ENCODE results near the gene ELP2.

ELP2 gene

DNA sequence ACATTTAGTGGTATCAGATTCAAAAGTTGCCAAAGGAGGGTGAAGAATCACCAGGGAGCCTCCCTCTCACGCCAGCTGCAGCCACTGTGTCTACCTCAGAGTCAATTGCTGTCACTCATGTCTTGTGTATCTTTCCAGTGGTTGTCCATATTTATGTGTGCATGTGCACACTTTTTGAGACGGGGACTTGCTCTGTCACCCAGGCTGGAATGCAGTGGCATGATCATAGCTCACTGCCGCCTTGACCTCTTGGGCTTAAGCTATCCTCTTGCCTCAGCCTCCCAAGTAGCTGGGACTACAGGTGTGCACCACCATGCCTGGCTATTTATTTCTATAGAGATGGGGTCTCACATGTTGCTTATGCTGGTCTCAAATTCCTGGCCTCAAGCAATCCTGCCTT is 61.6 kb downstream of the ELP2 start:
- Histone ChIP-seq H3K4me1 (peaks cover 0 to 19% (median 12%) of the 10 kb centered on the region in 4 donors), H3K9me3 (no peaks in the 10 kb centered on the region), H3K27ac (no peak overlapping the region), H3K27me3 (no peaks in the 10 kb centered on the region), H3K36me3 (no peaks in the 10 kb centered on the region), H3K4me3 (no peak overlapping the region)
- intact Hi-C loops (cut with DNase I; ENCODE audit: low total_unique reads), result no loop called here
- no peak for DNase-seq
- TF ChIP-seq, protein P1, sequence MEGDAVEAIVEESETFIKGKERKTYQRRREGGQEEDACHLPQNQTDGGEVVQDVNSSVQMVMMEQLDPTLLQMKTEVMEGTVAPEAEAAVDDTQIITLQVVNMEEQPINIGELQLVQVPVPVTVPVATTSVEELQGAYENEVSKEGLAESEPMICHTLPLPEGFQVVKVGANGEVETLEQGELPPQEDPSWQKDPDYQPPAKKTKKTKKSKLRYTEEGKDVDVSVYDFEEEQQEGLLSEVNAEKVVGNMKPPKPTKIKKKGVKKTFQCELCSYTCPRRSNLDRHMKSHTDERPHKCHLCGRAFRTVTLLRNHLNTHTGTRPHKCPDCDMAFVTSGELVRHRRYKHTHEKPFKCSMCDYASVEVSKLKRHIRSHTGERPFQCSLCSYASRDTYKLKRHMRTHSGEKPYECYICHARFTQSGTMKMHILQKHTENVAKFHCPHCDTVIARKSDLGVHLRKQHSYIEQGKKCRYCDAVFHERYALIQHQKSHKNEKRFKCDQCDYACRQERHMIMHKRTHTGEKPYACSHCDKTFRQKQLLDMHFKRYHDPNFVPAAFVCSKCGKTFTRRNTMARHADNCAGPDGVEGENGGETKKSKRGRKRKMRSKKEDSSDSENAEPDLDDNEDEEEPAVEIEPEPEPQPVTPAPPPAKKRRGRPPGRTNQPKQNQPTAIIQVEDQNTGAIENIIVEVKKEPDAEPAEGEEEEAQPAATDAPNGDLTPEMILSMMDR (IDR thresholded peaks at IDR 0.05), result no peak

DNA sequence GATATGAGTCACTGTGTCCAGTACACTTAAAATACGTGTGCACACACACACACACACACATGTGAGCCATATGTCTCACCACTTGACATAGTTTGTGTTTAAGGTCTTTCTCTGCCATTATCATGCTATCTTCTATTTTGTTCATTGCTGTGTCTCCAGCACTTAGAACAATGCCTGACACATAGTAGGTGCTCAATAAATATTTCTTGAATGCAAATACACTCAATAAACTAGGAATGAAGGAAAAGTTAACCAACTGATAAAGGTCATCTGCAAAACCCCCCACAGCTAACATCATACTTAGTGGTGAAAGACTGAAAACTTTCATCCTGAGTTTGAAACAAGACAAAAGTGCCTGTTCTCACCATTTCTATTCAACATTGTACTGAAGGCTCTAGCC is 62.0 kb downstream of the ELP2 start:
- H3K27ac ChIP-seq, result no peak overlapping the region
- intact Hi-C loops (cut with DNase I; ENCODE audit: low total_unique reads), result no loop called here
- no peak overlapping the region for H3K4me3 ChIP-seq
- peaks cover 0 to 14% (median 8%) of the 10 kb centered on the region in 4 donors for H3K4me1 ChIP-seq
- no peak for DNase-seq
- H3K27me3 ChIP-seq, result no peaks in the 10 kb centered on the region
- no peaks in the 10 kb centered on the region for H3K36me3 ChIP-seq
- no peaks in the 10 kb centered on the region for H3K9me3 ChIP-seq
- TF ChIP-seq, protein P1 (IDR thresholded peaks at IDR 0.05), result no peak

DNA sequence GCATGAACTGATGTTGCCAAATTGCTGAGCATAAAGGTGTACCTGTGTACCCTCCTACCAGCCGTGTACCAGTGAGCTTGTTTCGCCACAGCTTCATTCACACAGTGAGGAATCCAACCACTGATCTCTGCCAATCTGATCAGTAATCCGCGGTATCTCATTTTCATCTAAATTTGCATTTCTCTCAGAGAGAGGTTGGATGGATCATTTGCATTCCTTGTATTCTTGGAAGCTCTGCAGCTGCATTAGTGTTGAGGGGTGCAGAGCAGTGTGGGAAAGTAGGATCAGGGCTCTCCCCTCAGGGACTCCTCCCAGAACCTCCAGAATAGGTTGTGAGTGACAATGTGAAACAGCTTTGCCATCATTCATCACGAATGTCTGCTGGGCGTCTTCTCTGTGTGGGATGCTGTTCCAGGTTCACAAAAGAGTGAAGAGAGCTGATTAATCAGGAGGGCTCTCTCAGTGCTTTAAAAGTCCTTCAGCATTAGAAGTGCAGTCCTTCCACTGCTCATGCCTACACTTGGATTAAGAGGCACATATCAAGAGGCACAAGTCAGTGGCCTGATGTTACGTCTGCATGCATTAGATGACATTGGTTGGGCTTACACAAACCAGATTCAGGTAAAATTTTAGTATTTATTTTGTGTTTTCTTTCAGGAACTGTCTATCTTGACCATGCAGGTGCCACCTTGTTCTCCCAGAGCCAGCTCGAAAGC is 65.1 kb downstream of the ELP2 start:
- Histone ChIP-seq H3K4me3 (no peak overlapping the region), H3K4me1 (no peaks in the 10 kb centered on the region), H3K9me3 (no peaks in the 10 kb centered on the region), H3K27me3 (no peaks in the 10 kb centered on the region), H3K27ac (no peak overlapping the region), H3K36me3 (no peaks in the 10 kb centered on the region)
- intact Hi-C loops (cut with DNase I; ENCODE audit: low total_unique reads), result no loop called here
- no peak for DNase-seq
- TF ChIP-seq, protein P1 (IDR thresholded peaks at IDR 0.05), result no peak

DNA sequence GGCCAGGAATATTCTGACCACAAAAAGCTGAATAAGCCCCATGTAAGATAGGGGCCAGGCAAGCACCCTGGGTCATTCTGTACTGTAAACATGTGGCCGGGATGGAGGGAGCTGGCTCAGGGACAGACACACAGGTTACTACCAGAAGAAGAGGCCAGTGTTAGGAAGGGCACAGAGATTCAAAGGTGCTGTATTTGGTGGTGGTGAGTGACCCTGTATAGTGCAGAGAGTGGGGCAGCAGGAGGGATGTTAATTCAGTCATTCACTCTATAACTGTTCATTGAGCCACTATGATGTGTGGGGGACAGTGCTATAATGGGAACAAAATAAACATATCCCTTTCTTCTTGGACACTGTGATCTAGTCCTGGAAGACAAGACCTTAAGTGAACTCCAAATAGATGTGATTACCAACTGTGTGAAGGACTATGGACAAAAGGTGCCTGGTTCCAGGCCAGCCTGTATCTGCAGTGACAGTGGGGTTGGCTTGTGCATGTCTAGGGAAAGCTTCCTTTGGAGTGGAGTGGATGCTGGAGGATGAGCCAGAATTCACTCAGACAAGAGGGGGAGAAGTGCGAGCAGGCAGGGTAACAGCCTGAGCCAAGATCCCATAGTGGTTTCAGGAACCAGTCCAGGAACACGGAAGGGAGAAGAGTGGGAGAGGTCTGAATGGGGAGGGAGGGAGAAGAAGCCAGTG is 65.9 kb downstream of the ELP2 start:
- no peaks in the 10 kb centered on the region for H3K9me3 ChIP-seq
- intact Hi-C loops (cut with DNase I; ENCODE audit: low total_unique reads), result loop anchor here (2.0 kb wide), 1 partner anchor 39 kb away; no protein-coding TSS in a partner anchor
- no peaks in the 10 kb centered on the region for H3K36me3 ChIP-seq
- H3K4me1 ChIP-seq, result no peaks in the 10 kb centered on the region
- TF ChIP-seq, protein P1 (IDR thresholded peaks at IDR 0.05), result no peak
- no peak overlapping the region for H3K27ac ChIP-seq
- no peak overlapping the region for H3K4me3 ChIP-seq
- DNase-seq, result no peak
- no peaks in the 10 kb centered on the region for H3K27me3 ChIP-seq

DNA sequence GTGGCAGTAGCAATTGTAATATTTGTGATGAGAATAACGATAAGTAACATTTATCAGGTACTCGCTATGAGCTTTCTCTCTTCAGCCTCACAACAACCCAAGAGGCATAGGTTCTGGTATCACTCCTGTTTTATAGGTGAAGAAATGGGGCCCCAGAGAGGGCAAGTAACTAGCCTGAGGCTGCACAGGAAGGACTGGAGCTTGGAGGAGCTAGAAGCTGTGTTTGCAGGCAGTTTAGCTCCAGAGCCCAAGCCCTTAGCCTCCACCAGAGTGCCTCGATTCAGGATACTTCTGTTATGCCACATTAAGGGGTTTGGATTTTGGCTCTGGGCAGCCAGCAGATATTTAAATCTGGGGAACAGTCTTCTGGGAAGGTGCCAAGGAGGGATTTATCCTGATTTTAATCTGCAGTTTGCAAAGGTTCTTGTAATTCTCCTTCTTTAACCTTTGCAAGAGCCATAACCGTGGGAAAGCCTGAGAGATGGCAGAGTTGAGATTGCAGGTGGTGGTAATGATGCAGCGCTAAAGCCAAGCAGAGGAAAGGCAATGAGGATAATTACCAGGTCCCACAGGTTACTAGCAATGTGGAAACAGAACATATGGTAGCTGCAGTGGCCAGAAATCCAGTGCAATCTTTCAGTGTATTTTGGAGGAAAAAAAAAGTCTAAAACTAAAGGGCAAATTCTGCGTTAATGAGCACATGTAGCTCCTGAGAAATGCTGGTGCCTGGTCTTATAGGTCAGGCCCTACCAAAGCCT is 66.7 kb downstream of the ELP2 start:
- TF ChIP-seq, protein P1 (IDR thresholded peaks at IDR 0.05), result no peak
- Histone ChIP-seq H3K27ac (no peak overlapping the region), H3K36me3 (no peaks in the 10 kb centered on the region), H3K4me1 (no peaks in the 10 kb centered on the region), H3K9me3 (no peaks in the 10 kb centered on the region), H3K27me3 (no peaks in the 10 kb centered on the region), H3K4me3 (no peak overlapping the region)
- intact Hi-C loops (cut with DNase I; ENCODE audit: low total_unique reads), result loop anchor here (2.0 kb wide), 1 partner anchor 38 kb away; no protein-coding TSS in a partner anchor
- DNase-seq, result no peak
